Esophagus muscularis mucosa (tissue), 3 donors: ENCODE measurements around the gene ZC3HAV1.

ENCODE experiments used
- POLR2A ChIP-seq: fragments of 450-650 bp; IDR thresholded peaks from one replicate; pipeline ENCODE4 v1.6.1; 2017; ENCODE audit warnings: antibody characterized with exemption, moderate library complexity, mild to moderate bottlenecking, low read depth
- TF ChIP-seq, protein P1 (sequence below), 3 experiments: fragments of 200-600 bp in 2 of 3; fragments of 450-650 bp in 1 of 3; sonication (generic) in 2 of 3; IDR thresholded peaks; one replicate each; pipeline ENCODE4 v1.5.1; 2017 to 2019; ENCODE audit warnings: antibody characterized with exemption in 3 of 3, mild to moderate bottlenecking in 2 of 3, moderate library complexity in 1 of 3

GRCh38 chr7:139117599-139118233, 8.2 kb upstream of the ZC3HAV1 start:
- TF ChIP-seq POLR2A = no peak
- TF ChIP-seq, protein P1, sequence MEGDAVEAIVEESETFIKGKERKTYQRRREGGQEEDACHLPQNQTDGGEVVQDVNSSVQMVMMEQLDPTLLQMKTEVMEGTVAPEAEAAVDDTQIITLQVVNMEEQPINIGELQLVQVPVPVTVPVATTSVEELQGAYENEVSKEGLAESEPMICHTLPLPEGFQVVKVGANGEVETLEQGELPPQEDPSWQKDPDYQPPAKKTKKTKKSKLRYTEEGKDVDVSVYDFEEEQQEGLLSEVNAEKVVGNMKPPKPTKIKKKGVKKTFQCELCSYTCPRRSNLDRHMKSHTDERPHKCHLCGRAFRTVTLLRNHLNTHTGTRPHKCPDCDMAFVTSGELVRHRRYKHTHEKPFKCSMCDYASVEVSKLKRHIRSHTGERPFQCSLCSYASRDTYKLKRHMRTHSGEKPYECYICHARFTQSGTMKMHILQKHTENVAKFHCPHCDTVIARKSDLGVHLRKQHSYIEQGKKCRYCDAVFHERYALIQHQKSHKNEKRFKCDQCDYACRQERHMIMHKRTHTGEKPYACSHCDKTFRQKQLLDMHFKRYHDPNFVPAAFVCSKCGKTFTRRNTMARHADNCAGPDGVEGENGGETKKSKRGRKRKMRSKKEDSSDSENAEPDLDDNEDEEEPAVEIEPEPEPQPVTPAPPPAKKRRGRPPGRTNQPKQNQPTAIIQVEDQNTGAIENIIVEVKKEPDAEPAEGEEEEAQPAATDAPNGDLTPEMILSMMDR (IDR thresholded peaks at IDR 0.05) = no peak
